Ascending aorta (tissue), 2 donors: ENCODE results near the gene PORCN. TPM values are rescaled to one million over a fixed set of nuclear protein-coding genes. Genes with fewer than 3 reads are reported as not detected.
A peak's percentile ranks its signal among the peaks of the same experiment; 100 is the strongest.

Experiments used
- DNase-seq, 2 donors: peaks; one replicate each; pipeline ENCODE4 v3.0.0-alpha.2; 2019; ENCODE audit warnings: low spot score in 2 of 2
- H3K27ac ChIP-seq, 2 donors: fragments of 200-600 bp; sonication (generic); one replicate each; pipeline ENCODE4 v1.5.1; 2016 to 2017; ENCODE audit warnings: mild to moderate bottlenecking in 1 of 2
- H3K27me3 ChIP-seq: fragments of 200-600 bp; sonication (generic); one replicate; pipeline ENCODE4 v1.5.1; 2017
- H3K36me3 ChIP-seq, 2 donors: fragments of 200-600 bp; sonication (generic); one replicate each; pipeline ENCODE4 v1.5.1; 2016
- H3K4me1 ChIP-seq, 2 donors: fragments of 200-600 bp; sonication (generic); one replicate each; pipeline ENCODE4 v1.5.1; 2016 to 2017; ENCODE audit warnings: mild to moderate bottlenecking in 1 of 2
- H3K4me3 ChIP-seq, 2 donors: fragments of 200-600 bp; sonication (generic); one replicate each; pipeline ENCODE4 v1.5.1; 2016 to 2017; ENCODE audit warnings: mild to moderate bottlenecking in 1 of 2
- H3K9me3 ChIP-seq, 2 donors: fragments of 200-600 bp; sonication (generic); one replicate each; pipeline ENCODE4 v1.5.1; 2016
- CTCF ChIP-seq, 3 experiments: fragments of 200-600 bp in 2 of 3; fragments of 450-650 bp in 1 of 3; sonication (generic) in 2 of 3; IDR thresholded peaks; one replicate each; pipeline ENCODE4 v1.5.1; 2016 to 2019; ENCODE audit warnings: antibody characterized with exemption in 3 of 3, mild to moderate bottlenecking in 1 of 3, moderate library complexity in 1 of 3
- intact Hi-C: fragments of 100-400 bp; cut with DNase I; formaldehyde crosslinking; loops from one replicate; pipeline ENCODE4 v1.15.1; 2023
- total RNA-seq: library from RNA; depleted of rRNA; stranded (reverse); fragments of >200 nt; gene quantifications from one replicate; pipeline ENCODE4 v1.1.0, GENCODE V29; 2016

PORCN gene
- total RNA-seq, 1 donor from 2014 or later: 6.2 TPM

GRCh38 chrX:48473704-48473990, 35.1 kb upstream of the PORCN start:
- Histone ChIP-seq H3K27ac (no peak overlapping the region), H3K9me3 (no peaks in the 10 kb centered on the region), H3K4me3 (no peak overlapping the region), H3K4me1 (no peaks in the 10 kb centered on the region), H3K27me3 (no peaks in the 10 kb centered on the region), H3K36me3 (no peaks in the 10 kb centered on the region)
- no peak for TF ChIP-seq CTCF (IDR thresholded peaks at IDR 0.05)
- no peak for DNase-seq
- intact Hi-C loops: loop anchor here (10.0 kb wide), 1 partner anchor 421 kb away; the partner anchor contains the start of genes PQBP1 and TIMM17B

- Histone ChIP-seq H3K9me3 (no peaks in the 10 kb centered on the region), H3K4me3 (no peak overlapping the region), H3K27ac (no peak overlapping the region), H3K27me3 (no peaks in the 10 kb centered on the region), H3K4me1 (no peaks in the 10 kb centered on the region), H3K36me3 (no peaks in the 10 kb centered on the region)
- no peak for DNase-seq
- TF ChIP-seq CTCF (IDR thresholded peaks at IDR 0.05): no peak
- intact Hi-C loops: loop anchor here (10.0 kb wide), 1 partner anchor 421 kb away; the partner anchor contains the start of genes PQBP1 and TIMM17B
These were observed 34.7 kb upstream of the PORCN start for GRCh38 chrX:48474127-48474526.

DNA sequence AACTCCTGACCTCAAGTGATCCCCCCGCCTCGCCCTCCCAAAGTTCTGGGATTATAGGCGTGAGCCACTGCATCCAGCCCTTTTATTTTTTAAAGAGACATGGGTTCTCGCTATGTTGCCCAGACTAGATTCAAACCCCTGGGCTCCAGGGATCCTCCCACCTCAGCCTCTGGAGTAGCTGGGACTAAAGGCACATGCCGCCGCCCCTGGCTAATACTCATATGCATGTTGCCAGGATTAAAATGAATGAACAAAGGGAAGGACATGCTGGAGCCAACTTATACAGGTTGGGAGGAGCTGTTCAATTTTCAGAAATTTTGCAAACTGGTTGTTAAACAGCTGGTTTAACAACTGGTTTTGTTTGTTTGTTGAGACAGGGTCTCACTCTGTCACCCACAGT, 34.2 kb upstream of the PORCN start:
- no peak for DNase-seq
- no peak overlapping the region for H3K27ac ChIP-seq
- H3K36me3 ChIP-seq: no peaks in the 10 kb centered on the region
- H3K27me3 ChIP-seq: no peaks in the 10 kb centered on the region
- no peaks in the 10 kb centered on the region for H3K4me1 ChIP-seq
- no peak for TF ChIP-seq CTCF (IDR thresholded peaks at IDR 0.05)
- H3K9me3 ChIP-seq: no peaks in the 10 kb centered on the region
- no peak overlapping the region for H3K4me3 ChIP-seq
- intact Hi-C loops: loop anchor here (10.0 kb wide), 1 partner anchor 420 kb away; the partner anchor contains the start of genes PQBP1 and TIMM17B

- H3K27ac ChIP-seq: peak overlapping the region; percentile 80 to 88
- H3K4me1 ChIP-seq: no peaks in the 10 kb centered on the region
- no peak for TF ChIP-seq CTCF (IDR thresholded peaks at IDR 0.05)
- peak overlapping the region; percentile 66 to 70 for H3K4me3 ChIP-seq
- no peaks in the 10 kb centered on the region for H3K9me3 ChIP-seq
- H3K36me3 ChIP-seq: no peaks in the 10 kb centered on the region
- no peaks in the 10 kb centered on the region for H3K27me3 ChIP-seq
- intact Hi-C loops: loop anchor here (5.0 to 10.0 kb wide), 3 partner anchors 47 to 1243 kb away; partner anchors contain the start of genes EBP, PQBP1, TIMM17B and USP11
- DNase-seq: no peak
These were observed 33.5 kb upstream of the PORCN start for GRCh38 chrX:48475296-48475695.

DNA sequence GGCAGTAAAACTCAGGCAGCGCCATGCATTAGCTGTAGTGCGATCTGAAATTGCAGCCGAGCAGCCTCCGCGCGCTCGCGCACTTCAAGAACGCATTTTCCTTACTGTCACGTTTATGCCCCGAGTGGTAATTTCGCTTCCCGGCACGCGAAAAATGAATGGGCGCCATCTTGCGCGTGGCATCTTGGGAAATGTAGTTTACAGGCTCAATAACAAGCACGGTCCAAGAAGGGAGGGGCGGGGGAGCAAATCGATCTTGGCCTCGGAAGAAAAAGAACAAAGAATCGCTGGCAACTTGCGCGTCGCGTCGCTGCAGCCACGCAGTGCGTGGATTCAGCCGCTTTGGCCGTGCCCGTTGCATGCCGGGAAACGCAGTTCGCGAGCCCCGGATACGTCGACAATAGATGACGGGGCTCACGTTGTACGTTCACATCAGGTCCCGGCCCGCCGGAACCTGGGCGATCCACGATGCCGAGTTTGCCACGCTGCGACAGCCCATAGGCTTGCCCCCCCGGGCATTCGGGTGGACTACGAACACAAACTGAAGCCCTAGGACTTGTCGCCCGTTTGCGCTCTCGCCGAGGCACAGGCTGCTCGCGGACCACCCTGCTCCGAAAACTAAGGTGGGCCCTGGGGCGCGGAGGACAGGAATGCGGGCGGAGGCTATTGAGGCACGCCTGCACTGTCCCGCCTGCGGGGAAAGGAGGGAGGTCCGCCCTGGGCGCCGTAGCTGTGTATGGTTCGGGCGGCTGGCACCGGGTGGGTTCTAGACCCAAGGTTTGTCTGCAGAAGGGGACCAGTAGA, 32.8 kb upstream of the PORCN start, which contains the start of gene FTSJ1:
TSS of gene FTSJ1 (plus strand) at position 426 of the 804 bp plus-strand sequence. CDS start 1,849 bp downstream, outside the sequence.
- Histone ChIP-seq H3K27me3 (no peaks in the 10 kb centered on the region), H3K36me3 (no peaks in the 10 kb centered on the region), H3K4me3 (peak within 1 kb of the TSS; percentile 66 to 70), H3K27ac (peak within 1 kb of the TSS; percentile 80 to 88), H3K9me3 (no peaks in the 10 kb centered on the region), H3K4me1 (no peaks in the 10 kb centered on the region)
- no peak for TF ChIP-seq CTCF (IDR thresholded peaks at IDR 0.05)
- DNase-seq: peak; percentile 76 to 94
- intact Hi-C loops: loop anchor here (1.0 to 10.0 kb wide), 6 partner anchors 33 to 1244 kb away; partner anchors contain the start of genes EBP, PORCN, PQBP1 and RBM3
